Measurements from ENCODE around the gene OSBPL6.

OSBPL6 gene

GRCh38 chr2:178391701-178392100, 197.4 kb downstream of the OSBPL6 start:
- no peak for DNase-seq (ENCODE audit: extremely low spot score)
- TF ChIP-seq ZNF384 (IDR thresholded peaks at IDR 0.05), result no peak
- no peak for TF ChIP-seq SUZ12 (IDR thresholded peaks at IDR 0.05)
- no peak for TF ChIP-seq HDGF (IDR thresholded peaks at IDR 0.05; ENCODE audit: borderline replicate concordance)
- TF ChIP-seq FOXA1 (IDR thresholded peaks at IDR 0.05), result no peak
- TF ChIP-seq BHLHE40 (IDR thresholded peaks at IDR 0.05; ENCODE audit: borderline replicate concordance), result no peak
- TF ChIP-seq TARDBP (IDR thresholded peaks at IDR 0.05), result no peak
- TF ChIP-seq ELF4 (IDR thresholded peaks at IDR 0.05), result no peak
- no peak for TF ChIP-seq NFRKB (IDR thresholded peaks at IDR 0.05)
- TF ChIP-seq SP1 (IDR thresholded peaks at IDR 0.05), result no peak
- no peak for TF ChIP-seq LEF1 (IDR thresholded peaks at IDR 0.05; ENCODE audit: borderline replicate concordance)
- TF ChIP-seq PKNOX1 (IDR thresholded peaks at IDR 0.05), result no peak
- TF ChIP-seq ARNT (IDR thresholded peaks at IDR 0.05), result no peak
- TF ChIP-seq CTBP1 (IDR thresholded peaks at IDR 0.05; ENCODE audit: borderline replicate concordance), result no peak
- TF ChIP-seq L3MBTL2 (conservative IDR thresholded peaks at IDR 0.05), result no peak
- TF ChIP-seq FOXK2 (IDR thresholded peaks at IDR 0.05), result no peak
- ChIA-PET CTCF (interaction anchor here (0.7 kb wide), 1 partner anchor 9 kb away, joined by 3 read pairs; no protein-coding TSS in a partner anchor), POLR2A (interaction anchor here (0.6 to 2.0 kb wide), 3 partner anchors 22 to 59 kb away, joined by 3 to 6 read pairs (median 4); partner anchors contain the start of genes PJVK and PRKRA)

GRCh38 chr2:178392215-178392614, 197.9 kb downstream of the OSBPL6 start:
- CTCF ChIA-PET, result no interaction called here
- TF ChIP-seq FOXA1 (IDR thresholded peaks at IDR 0.05) (no peak), ZNF384 (IDR thresholded peaks at IDR 0.05) (no peak), CTBP1 (IDR thresholded peaks at IDR 0.05; ENCODE audit: borderline replicate concordance) (no peak), HDGF (IDR thresholded peaks at IDR 0.05; ENCODE audit: borderline replicate concordance) (no peak), BHLHE40 (IDR thresholded peaks at IDR 0.05; ENCODE audit: borderline replicate concordance) (no peak), L3MBTL2 (conservative IDR thresholded peaks at IDR 0.05) (no peak), FOXK2 (IDR thresholded peaks at IDR 0.05) (no peak), NFRKB (IDR thresholded peaks at IDR 0.05) (no peak), LEF1 (IDR thresholded peaks at IDR 0.05; ENCODE audit: borderline replicate concordance) (no peak), SP1 (IDR thresholded peaks at IDR 0.05) (no peak), SUZ12 (IDR thresholded peaks at IDR 0.05) (no peak), ARNT (IDR thresholded peaks at IDR 0.05) (no peak), FOXM1 (IDR thresholded peaks at IDR 0.05; ENCODE audit: borderline replicate concordance) (no peak), TARDBP (IDR thresholded peaks at IDR 0.05) (no peak), ELF4 (IDR thresholded peaks at IDR 0.05) (no peak), PKNOX1 (IDR thresholded peaks at IDR 0.05) (no peak)
- POLR2A ChIA-PET, result interaction anchor here (1.0 to 2.0 kb wide), 2 partner anchors 21 to 59 kb away, joined by 4 to 6 read pairs; partner anchors contain the start of genes PJVK and PRKRA
- no peak for DNase-seq (ENCODE audit: extremely low spot score)

- CTCF ChIA-PET, result interaction anchor here (0.6 to 1.9 kb wide), 6 partner anchors 20 to 282 kb away, joined by 3 to 9 read pairs (median 3); no protein-coding TSS in a partner anchor
- TF ChIP-seq SP1 (IDR thresholded peaks at IDR 0.05) (no peak), CTBP1 (IDR thresholded peaks at IDR 0.05; ENCODE audit: borderline replicate concordance) (no peak), PKNOX1 (IDR thresholded peaks at IDR 0.05) (no peak), HDGF (IDR thresholded peaks at IDR 0.05; ENCODE audit: borderline replicate concordance) (no peak), ZNF384 (IDR thresholded peaks at IDR 0.05) (no peak), TARDBP (IDR thresholded peaks at IDR 0.05) (no peak), LEF1 (IDR thresholded peaks at IDR 0.05; ENCODE audit: borderline replicate concordance) (no peak), NFRKB (IDR thresholded peaks at IDR 0.05) (no peak), ARNT (IDR thresholded peaks at IDR 0.05) (no peak)
- POLR2A ChIA-PET, result interaction anchor here (1.3 to 2.3 kb wide), 2 partner anchors 19 to 56 kb away, joined by 7 to 19 read pairs; partner anchors contain the start of genes PJVK and PRKRA
- DNase-seq (ENCODE audit: extremely low spot score), result no peak
Measured at GRCh38 chr2:178394859-178395258, 200.5 kb downstream of the OSBPL6 start.

GRCh38 chr2:178395295-178395694, 201.0 kb downstream of the OSBPL6 start:
- no peak for TF ChIP-seq L3MBTL2 (conservative IDR thresholded peaks at IDR 0.05)

GRCh38 chr2:178395941-178396570, 201.7 kb downstream of the OSBPL6 start:
- CTCF ChIA-PET, result interaction anchor here (0.5 to 1.9 kb wide), 8 partner anchors 9 to 791 kb away, joined by 3 to 9 read pairs (median 6); no protein-coding TSS in a partner anchor
- POLR2A ChIA-PET, result interaction anchor here (2.3 kb wide), 1 partner anchor 18 kb away, joined by 19 read pairs; no protein-coding TSS in a partner anchor
- no peak for TF ChIP-seq NFRKB (IDR thresholded peaks at IDR 0.05)
- TF ChIP-seq ARNT (IDR thresholded peaks at IDR 0.05), result no peak
- TF ChIP-seq TARDBP (IDR thresholded peaks at IDR 0.05), result no peak
- TF ChIP-seq ZNF384 (IDR thresholded peaks at IDR 0.05), result no peak
- TF ChIP-seq L3MBTL2 (conservative IDR thresholded peaks at IDR 0.05), result no peak
- TF ChIP-seq SUZ12 (IDR thresholded peaks at IDR 0.05), result no peak
- TF ChIP-seq FOXM1 (IDR thresholded peaks at IDR 0.05; ENCODE audit: borderline replicate concordance), result no peak
- TF ChIP-seq LEF1 (IDR thresholded peaks at IDR 0.05; ENCODE audit: borderline replicate concordance), result no peak
- no peak for TF ChIP-seq CTBP1 (IDR thresholded peaks at IDR 0.05; ENCODE audit: borderline replicate concordance)
- no peak for DNase-seq (ENCODE audit: extremely low spot score)

More at GRCh38 chr2:178395295-178395694, 201.0 kb downstream of the OSBPL6 start:
- no peak for DNase-seq (ENCODE audit: extremely low spot score)
- POLR2A ChIA-PET, result interaction anchor here (1.3 to 2.3 kb wide), 2 partner anchors 19 to 56 kb away, joined by 7 to 19 read pairs; partner anchors contain the start of genes PJVK and PRKRA
- CTCF ChIA-PET, result interaction anchor here (0.6 to 1.9 kb wide), 5 partner anchors 19 to 282 kb away, joined by 3 to 9 read pairs (median 3); no protein-coding TSS in a partner anchor
